ENCODE data around the gene TTC38.

TTC38 gene

DNA sequence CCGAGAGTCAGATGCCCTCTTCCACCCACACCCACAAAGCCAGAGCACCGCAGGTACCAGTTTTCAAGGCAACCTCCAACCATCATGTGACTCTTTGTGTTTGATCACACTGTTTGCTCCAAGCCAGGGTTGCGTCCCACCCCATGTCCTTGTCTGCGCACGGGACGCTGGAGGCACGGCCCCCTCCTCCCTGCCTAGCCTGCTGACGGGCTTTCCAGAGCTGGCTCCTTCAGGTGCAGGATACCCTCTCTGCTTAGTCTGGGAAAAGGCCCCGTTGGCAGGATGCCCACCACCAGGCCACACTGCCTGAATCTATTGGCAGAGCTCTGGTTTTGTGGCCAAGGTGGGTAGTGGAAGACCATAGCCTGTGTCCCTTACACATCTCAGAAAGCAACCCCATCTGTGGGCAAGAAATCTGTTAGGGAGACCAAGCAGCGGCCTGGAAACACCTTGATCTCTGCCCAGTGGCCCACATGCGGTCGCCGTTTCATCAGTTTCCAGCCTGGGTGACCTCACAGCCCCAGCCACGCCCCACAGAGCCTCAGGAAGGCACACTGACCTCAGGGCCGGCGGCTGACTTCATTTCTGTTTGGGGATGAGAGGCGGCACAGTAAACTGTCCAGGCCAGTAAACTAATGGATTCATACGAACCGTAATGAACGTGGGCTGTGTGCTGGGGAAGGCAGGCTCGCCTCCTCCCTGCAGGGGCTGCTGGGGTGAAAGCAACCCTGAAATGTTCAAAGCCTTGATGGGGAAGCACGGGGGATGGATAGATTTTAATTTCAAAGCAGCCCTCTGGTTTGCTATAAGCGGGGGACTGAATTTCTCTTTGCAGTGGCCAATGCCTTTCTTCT, 43.5 kb upstream of the TTC38 start:
- TF ChIP-seq ZNF677 (tag by site-specific recombination; IDR thresholded peaks at IDR 0.05) (no peak), HOXC10 (CRISPR knock-in tag; IDR thresholded peaks at IDR 0.05) (no peak), ZNF473 (tag by site-specific recombination; IDR thresholded peaks at IDR 0.05) (no peak), ZNF391 (tag by site-specific recombination; IDR thresholded peaks at IDR 0.05; ENCODE audit: borderline replicate concordance, low read depth) (no peak), OVOL3 (tag by site-specific recombination; IDR thresholded peaks at IDR 0.05) (no peak)
- Histone ChIP-seq H3K27ac (ENCODE audit: extremely low read depth, low read depth, low read length) (no peak overlapping the region), H3K4me3 (ENCODE audit: low read depth, low read length) (no peak overlapping the region), H3K9me3 (ENCODE audit: control insufficient read depth, insufficient read depth, low read depth, low read length) (no peaks in the 10 kb centered on the region), H3K4me1 (ENCODE audit: control insufficient read depth, insufficient read depth, low read length) (no peaks in the 10 kb centered on the region), H3K36me3 (ENCODE audit: control insufficient read depth in 2 of 2, insufficient read depth in 1 of 2, low read length in 2 of 2) (peaks cover 10 to 29% of the 10 kb centered on the region in 2 experiments; a peak in 2 of 3 replicates)
- ChIA-PET CTCF (no interaction called here), POLR2A (no interaction called here)

GRCh38 chr22:46224898-46225290, 42.9 kb upstream of the TTC38 start:
- no peaks in the 10 kb centered on the region for H3K4me1 ChIP-seq (ENCODE audit: control insufficient read depth, insufficient read depth, low read length)
- CTCF ChIA-PET, result no interaction called here
- no peak overlapping the region for H3K4me3 ChIP-seq (ENCODE audit: low read depth, low read length)
- H3K9me3 ChIP-seq (ENCODE audit: control insufficient read depth, insufficient read depth, low read depth, low read length), result no peaks in the 10 kb centered on the region
- TF ChIP-seq, protein P1, sequence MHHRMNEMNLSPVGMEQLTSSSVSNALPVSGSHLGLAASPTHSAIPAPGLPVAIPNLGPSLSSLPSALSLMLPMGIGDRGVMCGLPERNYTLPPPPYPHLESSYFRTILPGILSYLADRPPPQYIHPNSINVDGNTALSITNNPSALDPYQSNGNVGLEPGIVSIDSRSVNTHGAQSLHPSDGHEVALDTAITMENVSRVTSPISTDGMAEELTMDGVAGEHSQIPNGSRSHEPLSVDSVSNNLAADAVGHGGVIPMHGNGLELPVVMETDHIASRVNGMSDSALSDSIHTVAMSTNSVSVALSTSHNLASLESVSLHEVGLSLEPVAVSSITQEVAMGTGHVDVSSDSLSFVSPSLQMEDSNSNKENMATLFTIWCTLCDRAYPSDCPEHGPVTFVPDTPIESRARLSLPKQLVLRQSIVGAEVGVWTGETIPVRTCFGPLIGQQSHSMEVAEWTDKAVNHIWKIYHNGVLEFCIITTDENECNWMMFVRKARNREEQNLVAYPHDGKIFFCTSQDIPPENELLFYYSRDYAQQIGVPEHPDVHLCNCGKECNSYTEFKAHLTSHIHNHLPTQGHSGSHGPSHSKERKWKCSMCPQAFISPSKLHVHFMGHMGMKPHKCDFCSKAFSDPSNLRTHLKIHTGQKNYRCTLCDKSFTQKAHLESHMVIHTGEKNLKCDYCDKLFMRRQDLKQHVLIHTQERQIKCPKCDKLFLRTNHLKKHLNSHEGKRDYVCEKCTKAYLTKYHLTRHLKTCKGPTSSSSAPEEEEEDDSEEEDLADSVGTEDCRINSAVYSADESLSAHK (tag by site-specific recombination; IDR thresholded peaks at IDR 0.05), result no peak
- TF ChIP-seq CTCF (tag by site-specific recombination; IDR thresholded peaks at IDR 0.05), result no peak
- no peak for TF ChIP-seq ZBTB8A (tag by site-specific recombination; IDR thresholded peaks at IDR 0.05)
- TF ChIP-seq ZNF184 (tag by site-specific recombination; IDR thresholded peaks at IDR 0.05), result no peak
- no peak for TF ChIP-seq ZNF654 (tag by site-specific recombination; IDR thresholded peaks at IDR 0.05; ENCODE audit: low read depth)
- TF ChIP-seq, protein P2, sequence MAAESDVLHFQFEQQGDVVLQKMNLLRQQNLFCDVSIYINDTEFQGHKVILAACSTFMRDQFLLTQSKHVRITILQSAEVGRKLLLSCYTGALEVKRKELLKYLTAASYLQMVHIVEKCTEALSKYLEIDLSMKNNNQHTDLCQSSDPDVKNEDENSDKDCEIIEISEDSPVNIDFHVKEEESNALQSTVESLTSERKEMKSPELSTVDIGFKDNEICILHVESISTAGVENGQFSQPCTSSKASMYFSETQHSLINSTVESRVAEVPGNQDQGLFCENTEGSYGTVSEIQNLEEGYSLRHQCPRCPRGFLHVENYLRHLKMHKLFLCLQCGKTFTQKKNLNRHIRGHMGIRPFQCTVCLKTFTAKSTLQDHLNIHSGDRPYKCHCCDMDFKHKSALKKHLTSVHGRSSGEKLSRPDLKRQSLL (tag by site-specific recombination; IDR thresholded peaks at IDR 0.05), result no peak
- no peak for TF ChIP-seq INSM2 (tag by site-specific recombination; IDR thresholded peaks at IDR 0.05)
- no peak for TF ChIP-seq ZNF169 (tag by site-specific recombination; IDR thresholded peaks at IDR 0.05)
- no peak for TF ChIP-seq ZNF658 (tag by site-specific recombination; IDR thresholded peaks at IDR 0.05)
- TF ChIP-seq ZNF426 (tag by site-specific recombination; IDR thresholded peaks at IDR 0.05), result no peak
- TF ChIP-seq ZNF843 (tag by site-specific recombination; IDR thresholded peaks at IDR 0.05), result no peak
- TF ChIP-seq WT1 (tag by site-specific recombination; IDR thresholded peaks at IDR 0.05), result no peak
- no peak for TF ChIP-seq ZNF629 (tag by site-specific recombination; IDR thresholded peaks at IDR 0.05)
- TF ChIP-seq, protein P3, sequence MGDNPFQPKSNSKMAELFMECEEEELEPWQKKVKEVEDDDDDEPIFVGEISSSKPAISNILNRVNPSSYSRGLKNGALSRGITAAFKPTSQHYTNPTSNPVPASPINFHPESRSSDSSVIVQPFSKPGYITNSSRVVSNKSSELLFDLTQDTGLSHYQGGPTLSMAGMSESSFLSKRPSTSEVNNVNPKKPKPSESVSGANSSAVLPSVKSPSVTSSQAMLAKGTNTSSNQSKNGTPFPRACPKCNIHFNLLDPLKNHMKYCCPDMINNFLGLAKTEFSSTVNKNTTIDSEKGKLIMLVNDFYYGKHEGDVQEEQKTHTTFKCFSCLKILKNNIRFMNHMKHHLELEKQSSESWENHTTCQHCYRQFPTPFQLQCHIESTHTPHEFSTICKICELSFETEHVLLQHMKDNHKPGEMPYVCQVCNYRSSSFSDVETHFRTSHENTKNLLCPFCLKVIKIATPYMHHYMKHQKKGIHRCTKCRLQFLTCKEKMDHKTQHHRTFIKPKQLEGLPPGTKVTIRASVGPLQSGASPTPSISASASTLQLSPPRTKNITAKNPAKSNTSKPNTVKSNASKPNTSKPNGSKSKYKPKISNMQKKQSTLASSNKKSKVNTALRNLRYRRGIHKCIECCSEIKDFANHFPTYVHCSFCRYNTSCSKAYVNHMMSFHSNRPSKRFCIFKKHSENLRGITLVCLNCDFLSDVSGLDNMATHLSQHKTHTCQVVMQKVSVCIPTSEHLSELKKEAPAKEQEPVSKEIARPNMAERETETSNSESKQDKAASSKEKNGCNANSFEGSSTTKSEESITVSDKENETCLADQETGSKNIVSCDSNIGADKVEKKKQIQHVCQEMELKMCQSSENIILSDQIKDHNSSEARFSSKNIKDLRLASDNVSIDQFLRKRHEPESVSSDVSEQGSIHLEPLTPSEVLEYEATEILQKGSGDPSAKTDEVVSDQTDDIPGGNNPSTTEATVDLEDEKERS (tag by site-specific recombination; IDR thresholded peaks at IDR 0.05), result no peak
- TF ChIP-seq ZNF529 (tag by site-specific recombination; IDR thresholded peaks at IDR 0.05; ENCODE audit: insufficient replicate concordance), result no peak
- no peak for TF ChIP-seq FEZF1 (tag by site-specific recombination; IDR thresholded peaks at IDR 0.05)
- TF ChIP-seq, protein P4, sequence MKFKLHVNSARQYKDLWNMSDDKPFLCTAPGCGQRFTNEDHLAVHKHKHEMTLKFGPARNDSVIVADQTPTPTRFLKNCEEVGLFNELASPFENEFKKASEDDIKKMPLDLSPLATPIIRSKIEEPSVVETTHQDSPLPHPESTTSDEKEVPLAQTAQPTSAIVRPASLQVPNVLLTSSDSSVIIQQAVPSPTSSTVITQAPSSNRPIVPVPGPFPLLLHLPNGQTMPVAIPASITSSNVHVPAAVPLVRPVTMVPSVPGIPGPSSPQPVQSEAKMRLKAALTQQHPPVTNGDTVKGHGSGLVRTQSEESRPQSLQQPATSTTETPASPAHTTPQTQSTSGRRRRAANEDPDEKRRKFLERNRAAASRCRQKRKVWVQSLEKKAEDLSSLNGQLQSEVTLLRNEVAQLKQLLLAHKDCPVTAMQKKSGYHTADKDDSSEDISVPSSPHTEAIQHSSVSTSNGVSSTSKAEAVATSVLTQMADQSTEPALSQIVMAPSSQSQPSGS (tag by site-specific recombination; IDR thresholded peaks at IDR 0.05; ENCODE audit: low read depth), result no peak
- no peak overlapping the region for H3K27ac ChIP-seq (ENCODE audit: extremely low read depth, low read depth, low read length)
- H3K36me3 ChIP-seq (ENCODE audit: control insufficient read depth in 2 of 2, insufficient read depth in 1 of 2, low read length in 2 of 2), result peaks cover 10 to 23% of the 10 kb centered on the region in 2 experiments; a peak in 2 of 3 replicates
- POLR2A ChIA-PET, result no interaction called here
